NB4 (cell line): ENCODE results near the gene TRIM62.

ENCODE experiments used
- CTCF ChIP-seq: IDR thresholded peaks from one replicate; pipeline ENCODE4 v1.5.1; 2012; ENCODE audit warnings: low read depth, low read length
- MAX ChIP-seq: IDR thresholded peaks from 2 replicates; pipeline ENCODE4 v1.6.1; 2011; ENCODE audit warnings: low read depth, low read length
- MYC ChIP-seq: IDR thresholded peaks from 2 replicates; pipeline ENCODE4 v1.6.1; 2011; ENCODE audit warnings: low read depth, low read length
- POLR2A ChIP-seq: IDR thresholded peaks from 2 replicates; pipeline ENCODE4 v1.6.1; 2011; ENCODE audit warnings: mild to moderate bottlenecking; ENCODE audit not compliant: insufficient read length; ENCODE audit errors: extremely low read depth

GRCh38 chr1:33170351-33171274, 11.2 kb downstream of the TRIM62 start:
- TF ChIP-seq CTCF (no peak), POLR2A (no peak), MAX (no peak), MYC (no peak)
